HG02884 (cell line): Measurements from ENCODE around the gene KCNC4.

Experiments used
- ATAC-seq: cut with Tn5 transposase; IDR thresholded peaks from one replicate; pipeline ENCODE4 v1.9.1; 2021; ENCODE audit warnings: mild to moderate bottlenecking, moderate library complexity; ENCODE audit not compliant: unreplicated experiment

Gene KCNC4

GRCh38 chr1:110250749-110251148 lies 40.6 kb downstream of the KCNC4 start:
- ATAC-seq: no peak

- ATAC-seq: no peak
Measured at GRCh38 chr1:110253213-110253612, 43.1 kb downstream of the KCNC4 start.

- no peak for ATAC-seq
Measured at GRCh38 chr1:110254604-110255391, 44.7 kb downstream of the KCNC4 start.

DNA sequence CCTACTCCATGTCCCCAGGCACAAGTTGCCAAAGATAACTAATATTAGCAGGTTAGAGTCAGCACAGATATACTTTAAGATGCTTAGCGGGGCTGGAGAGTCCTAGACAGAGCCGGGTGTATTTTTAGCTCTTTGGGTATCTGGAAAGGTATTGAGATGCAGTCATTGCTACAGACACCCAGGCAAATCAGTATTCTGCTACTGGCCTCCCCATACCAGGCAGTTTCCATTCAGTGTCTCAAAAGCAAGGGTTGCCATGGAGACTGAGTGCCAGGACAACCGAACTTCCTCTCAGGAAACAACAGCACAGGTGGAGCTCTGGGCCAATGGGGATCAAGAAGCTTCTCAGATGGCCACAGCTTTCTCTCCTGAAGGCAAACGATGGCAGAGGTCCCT lies 45.3 kb downstream of the KCNC4 start:
- no peak for ATAC-seq

GRCh38 chr1:110258734-110259133 lies 48.6 kb downstream of the KCNC4 start:
- ATAC-seq: no peak

GRCh38 chr1:110259770-110260169 lies 49.7 kb downstream of the KCNC4 start:
- no peak for ATAC-seq
